Coronary artery (tissue), 2 donors: ENCODE results near the gene FAM78A.
A peak's percentile ranks its signal among the peaks of the same experiment; 100 is the strongest.

ENCODE experiments used
- DNase-seq: peaks from one replicate; pipeline ENCODE4 v3.0.0-alpha.2; 2017; ENCODE audit warnings: low spot score
- H3K27ac ChIP-seq, 2 donors: fragments of 200-600 bp; sonication (generic); one replicate each; pipeline ENCODE4 v1.5.1; 2016 to 2019
- H3K4me3 ChIP-seq: fragments of 200-600 bp; sonication (generic); 2 replicates; pipeline ENCODE4 v1.5.1; 2016; ENCODE audit warnings: mild to moderate bottlenecking, moderate library complexity
- CTCF ChIP-seq: fragments of 200-600 bp; sonication (generic); IDR thresholded peaks from one replicate; pipeline ENCODE4 v1.5.1; 2019; ENCODE audit warnings: antibody characterized with exemption

Gene FAM78A

GRCh38 chr9:131226226-131226625 lies 50.1 kb downstream of the FAM78A start:
- TF ChIP-seq CTCF: no peak
- no peak for DNase-seq
- H3K4me3 ChIP-seq: no peak overlapping the region
- H3K27ac ChIP-seq: no peak overlapping the region

- H3K4me3 ChIP-seq: no peak overlapping the region
- H3K27ac ChIP-seq: no peak overlapping the region
- no peak for DNase-seq
- TF ChIP-seq CTCF: no peak
Measured at GRCh38 chr9:131222460-131222859, 53.9 kb downstream of the FAM78A start.

GRCh38 chr9:131220485-131220884 lies 55.8 kb downstream of the FAM78A start:
- Histone ChIP-seq H3K4me3 (no peak overlapping the region), H3K27ac (no peak overlapping the region)
- TF ChIP-seq CTCF: no peak
- no peak for DNase-seq

- TF ChIP-seq CTCF: no peak
- no peak for DNase-seq
- Histone ChIP-seq H3K27ac (no peak overlapping the region), H3K4me3 (no peak overlapping the region)
Measured at GRCh38 chr9:131218370-131218769, 57.9 kb downstream of the FAM78A start.

GRCh38 chr9:131217331-131218031 lies 58.8 kb downstream of the FAM78A start:
- no peak overlapping the region for H3K4me3 ChIP-seq
- TF ChIP-seq CTCF: no peak
- peak overlapping the region in 1 of 2 donors; percentile 5 for H3K27ac ChIP-seq
- DNase-seq: no peak

GRCh38 chr9:131216806-131217205 lies 59.5 kb downstream of the FAM78A start:
- no peak overlapping the region for H3K4me3 ChIP-seq
- DNase-seq: no peak
- peak overlapping the region in 1 of 2 donors; percentile 23 for H3K27ac ChIP-seq
- TF ChIP-seq CTCF: no peak

GRCh38 chr9:131214876-131215275 lies 61.4 kb downstream of the FAM78A start:
- Histone ChIP-seq H3K4me3 (no peak overlapping the region), H3K27ac (no peak overlapping the region)
- TF ChIP-seq CTCF: no peak
- no peak for DNase-seq
